Peyer's patch (tissue), 4 donors: ENCODE data around the gene CXXC4.

ENCODE experiments used
- POLR2A ChIP-seq, 2 donors: fragments of 450-650 bp; IDR thresholded peaks; one replicate each; pipeline ENCODE4 v1.5.1; 2017; ENCODE audit warnings: antibody characterized with exemption in 2 of 2, mild to moderate bottlenecking in 2 of 2, moderate library complexity in 2 of 2
- TF ChIP-seq, protein P1 (sequence below), 6 experiments: fragments of 450-650 bp in 4 of 6; fragments of 200-600 bp in 2 of 6; sonication (generic) in 1 of 6; IDR thresholded peaks; one replicate each; pipeline ENCODE4 v1.5.1; 2017 to 2019; ENCODE audit warnings: antibody characterized with exemption in 6 of 6, mild to moderate bottlenecking in 3 of 6, moderate library complexity in 1 of 6

DNA sequence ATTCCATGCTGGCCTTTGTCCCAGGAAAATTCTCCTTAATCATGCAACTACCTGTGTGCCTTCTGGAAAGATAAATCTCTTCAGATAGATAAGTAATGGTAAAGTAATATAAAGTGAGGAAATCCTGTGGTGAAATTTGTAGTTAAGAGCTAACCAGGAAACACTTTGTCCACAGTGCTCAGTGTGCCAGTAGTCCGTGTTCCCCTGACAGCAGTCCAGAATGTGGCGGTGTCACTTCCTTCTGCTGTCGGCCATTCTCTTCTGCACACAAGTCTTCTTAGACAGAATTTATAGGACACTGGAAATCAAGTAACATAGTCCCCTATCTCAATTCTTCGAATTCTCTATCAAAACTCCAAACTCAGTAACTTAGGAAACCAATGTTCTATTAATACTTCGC is 5.7 kb upstream of the CXXC4 start:
- TF ChIP-seq, protein P1, sequence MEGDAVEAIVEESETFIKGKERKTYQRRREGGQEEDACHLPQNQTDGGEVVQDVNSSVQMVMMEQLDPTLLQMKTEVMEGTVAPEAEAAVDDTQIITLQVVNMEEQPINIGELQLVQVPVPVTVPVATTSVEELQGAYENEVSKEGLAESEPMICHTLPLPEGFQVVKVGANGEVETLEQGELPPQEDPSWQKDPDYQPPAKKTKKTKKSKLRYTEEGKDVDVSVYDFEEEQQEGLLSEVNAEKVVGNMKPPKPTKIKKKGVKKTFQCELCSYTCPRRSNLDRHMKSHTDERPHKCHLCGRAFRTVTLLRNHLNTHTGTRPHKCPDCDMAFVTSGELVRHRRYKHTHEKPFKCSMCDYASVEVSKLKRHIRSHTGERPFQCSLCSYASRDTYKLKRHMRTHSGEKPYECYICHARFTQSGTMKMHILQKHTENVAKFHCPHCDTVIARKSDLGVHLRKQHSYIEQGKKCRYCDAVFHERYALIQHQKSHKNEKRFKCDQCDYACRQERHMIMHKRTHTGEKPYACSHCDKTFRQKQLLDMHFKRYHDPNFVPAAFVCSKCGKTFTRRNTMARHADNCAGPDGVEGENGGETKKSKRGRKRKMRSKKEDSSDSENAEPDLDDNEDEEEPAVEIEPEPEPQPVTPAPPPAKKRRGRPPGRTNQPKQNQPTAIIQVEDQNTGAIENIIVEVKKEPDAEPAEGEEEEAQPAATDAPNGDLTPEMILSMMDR (IDR thresholded peaks at IDR 0.05) = no peak
- TF ChIP-seq POLR2A (IDR thresholded peaks at IDR 0.05) = no peak
